WTC11 (cell line): ENCODE data around the gene CHPF. TPM values are rescaled to one million over a fixed set of nuclear protein-coding genes. Genes with fewer than 3 reads are reported as not detected.

ENCODE experiments used
- ATAC-seq: fragments of 200-7000 bp; cut with Tn5 transposase; 2 replicates; pipeline ENCODE4 v1.10.0; 2021; ENCODE audit warnings: mild to moderate bottlenecking, moderate library complexity
- CTCF ChIA-PET: fragments of 300-600 bp; sonication (Branson Sonifier 250); formaldehyde crosslinking; loops from one replicate; lab custom pipeline; 2021; ENCODE audit warnings: antibody characterized with exemption; lab: Charles Lee
- POLR2A ChIA-PET: fragments of 350-600 bp; sonication (Branson Sonifier 250); formaldehyde crosslinking; loops from one replicate; lab custom pipeline; 2021; ENCODE audit warnings: antibody characterized with exemption; lab: Charles Lee
- DNase-seq: peaks from one replicate; pipeline ENCODE4 v3.0.0; 2021; ENCODE audit warnings: low spot score
- H3K27ac Mint-ChIP-seq: 2 replicates; pipeline ENCODE4 v1.8.0; 2021; ENCODE audit warnings: mixed read lengths
- H3K27me3 Mint-ChIP-seq: 2 replicates; pipeline ENCODE4 v1.8.0; 2021; ENCODE audit warnings: low read depth, mild to moderate bottlenecking, moderate library complexity, mixed read lengths
- H3K36me3 Mint-ChIP-seq: 2 replicates; pipeline ENCODE4 v1.8.0; 2021; ENCODE audit warnings: mixed read lengths
- H3K4me1 Mint-ChIP-seq: 2 replicates; pipeline ENCODE4 v1.8.0; 2022; ENCODE audit warnings: mixed read lengths
- H3K4me3 Mint-ChIP-seq: 2 replicates; pipeline ENCODE4 v1.8.0; 2021; ENCODE audit warnings: mild to moderate bottlenecking, moderate library complexity, mixed read lengths
- H3K9me3 Mint-ChIP-seq: 2 replicates; pipeline ENCODE4 v1.8.0; 2021; ENCODE audit warnings: mixed read lengths
- CDX4 ChIP-seq: fragments of 250-450 bp; sonication (Bioruptor Pico); IDR thresholded peaks from 2 replicates; pipeline ENCODE4 v1.9.0; 2021; ENCODE audit warnings: moderate library complexity, mild to moderate bottlenecking, inconsistent platforms, borderline replicate concordance
- E2F5 ChIP-seq: sonication (generic); formaldehyde crosslinking; IDR thresholded peaks from 2 replicates; pipeline ENCODE4 v1.8.1; 2022; ENCODE audit warnings: mild to moderate bottlenecking, moderate library complexity, missing genetic modification reagents
- EMX1 ChIP-seq: fragments of 250-450 bp; sonication (Bioruptor Pico); IDR thresholded peaks from 2 replicates; pipeline ENCODE4 v1.8.0; 2021; ENCODE audit warnings: mild to moderate bottlenecking
- ESRRA ChIP-seq: sonication (generic); formaldehyde crosslinking; IDR thresholded peaks from 2 replicates; pipeline ENCODE4 v1.8.1; 2022; ENCODE audit warnings: mild to moderate bottlenecking, missing genetic modification reagents, borderline replicate concordance
- FOXP4 ChIP-seq: sonication (generic); formaldehyde crosslinking; IDR thresholded peaks from 2 replicates; pipeline ENCODE4 v1.8.0; 2022; ENCODE audit warnings: mild to moderate bottlenecking, missing genetic modification reagents
- GTF2I ChIP-seq: fragments of 250-450 bp; sonication (Bioruptor Pico); conservative IDR thresholded peaks from 2 replicates; pipeline ENCODE4 v1.4.0; 2021; ENCODE audit warnings: mild to moderate bottlenecking
- HMGXB4 ChIP-seq: sonication (generic); formaldehyde crosslinking; IDR thresholded peaks from 2 replicates; pipeline ENCODE4 v1.8.1; 2023; ENCODE audit warnings: mild to moderate bottlenecking, moderate library complexity, missing genetic modification reagents
- MAX ChIP-seq: sonication (generic); formaldehyde crosslinking; IDR thresholded peaks from 2 replicates; pipeline ENCODE4 v1.8.0; 2022; ENCODE audit warnings: mild to moderate bottlenecking, missing genetic modification reagents
- ZNF121 ChIP-seq: sonication (generic); formaldehyde crosslinking; IDR thresholded peaks from 2 replicates; pipeline ENCODE4 v1.8.0; 2023; ENCODE audit warnings: missing genetic modification reagents
- total RNA-seq: library from RNA; stranded (reverse); gene quantifications from 3 replicates; pipeline ENCODE4 v1.2.3, GENCODE V29; 2021

The CHPF gene
- total RNA-seq, 1 experiment from 2014 or later, result 97.0 TPM

- Mint-ChIP-seq H3K9me3 (no peaks in the 10 kb centered on the region), H3K27me3 (peaks cover 2% of the 10 kb centered on the region; the same call in 1 of the 2 replicates), H3K4me1 (peaks cover 28% of the 10 kb centered on the region), H3K4me3 (no peak overlapping the region)
- TF ChIP-seq CDX4 (CRISPR knock-in tag) (no peak), ESRRA (CRISPR knock-in tag) (no peak), ZNF121 (no peak), FOXP4 (no peak), EMX1 (no peak)
- TF ChIP-seq, all 79 proteins: peak for 0
- DNase-seq, result no peak
- no peak for ATAC-seq
- CTCF ChIA-PET, result interaction anchor here (0.6 to 41.3 kb wide), 14 partner anchors 9 to 1921 kb away, joined by 3 to 2316 read pairs (median 8); partner anchors contain the start of genes GMPPA and STK11IP
- POLR2A ChIA-PET, result no interaction called here
- peaks cover 22% of the 10 kb centered on the region for H3K36me3 Mint-ChIP-seq
- peak overlapping the region; percentile 54 for H3K27ac Mint-ChIP-seq
These were observed 4.4 kb downstream of the CHPF start for GRCh38 chr2:219538956-219539788.

- POLR2A ChIA-PET, result no interaction called here
- ATAC-seq, result 0 out of 2 replicates have a peak, but pooled peaks have one; percentile 1
- Mint-ChIP-seq H3K9me3 (no peaks in the 10 kb centered on the region), H3K4me1 (peaks cover 28% of the 10 kb centered on the region), H3K4me3 (no peak overlapping the region; the same call in 1 of the 2 replicates), H3K27ac (peak overlapping the region; percentile 54), H3K36me3 (peaks cover 22% of the 10 kb centered on the region), H3K27me3 (no peaks in the 10 kb centered on the region; the same call in none of the 2 replicates)
- no peak for DNase-seq
- no peak for TF ChIP-seq E2F5
- no peak for TF ChIP-seq HMGXB4 (CRISPR knock-in tag)
- CTCF ChIA-PET, result interaction anchor here (0.7 to 41.3 kb wide), 16 partner anchors 8 to 151 kb away, joined by 3 to 2316 read pairs (median 8); partner anchors contain the start of genes GMPPA and STK11IP
These were observed 5.1 kb downstream of the CHPF start for GRCh38 chr2:219538504-219538951.

GRCh38 chr2:219537657-219538488 lies 5.7 kb downstream of the CHPF start:
- TF ChIP-seq MAX (CRISPR knock-in tag) (0 out of 2 replicates have a peak, but pooled peaks have one; percentile 20), GTF2I (CRISPR knock-in tag) (no peak)
- Mint-ChIP-seq H3K4me3 (no peak overlapping the region), H3K4me1 (peaks cover 27% of the 10 kb centered on the region), H3K9me3 (no peaks in the 10 kb centered on the region), H3K27me3 (no peaks in the 10 kb centered on the region; the same call in none of the 2 replicates), H3K27ac (no peak overlapping the region), H3K36me3 (peaks cover 22% of the 10 kb centered on the region)
- POLR2A ChIA-PET, result interaction anchor here (1.1 to 1.3 kb wide), 2 partner anchors 24 to 33 kb away, joined by 3 read pairs; partner anchors contain the start of gene OBSL1
- DNase-seq (peak; percentile 51), ATAC-seq (peak; percentile 38)
- CTCF ChIA-PET, result interaction anchor here (0.6 to 41.3 kb wide), 25 partner anchors 8 to 168 kb away, joined by 3 to 2316 read pairs (median 6); partner anchors contain the start of genes DNPEP and GMPPA
